Activated T-cell treated with anti-CD3 and anti-CD28 coated beads for 24 hours (primary cell): ENCODE measurements around the gene AKR7A2.

ENCODE experiments used
- DNase-seq: peaks from one replicate; pipeline ENCODE4 v3.0.0-alpha.2; 2020; ENCODE audit warnings: low read depth

The AKR7A2 gene

DNA sequence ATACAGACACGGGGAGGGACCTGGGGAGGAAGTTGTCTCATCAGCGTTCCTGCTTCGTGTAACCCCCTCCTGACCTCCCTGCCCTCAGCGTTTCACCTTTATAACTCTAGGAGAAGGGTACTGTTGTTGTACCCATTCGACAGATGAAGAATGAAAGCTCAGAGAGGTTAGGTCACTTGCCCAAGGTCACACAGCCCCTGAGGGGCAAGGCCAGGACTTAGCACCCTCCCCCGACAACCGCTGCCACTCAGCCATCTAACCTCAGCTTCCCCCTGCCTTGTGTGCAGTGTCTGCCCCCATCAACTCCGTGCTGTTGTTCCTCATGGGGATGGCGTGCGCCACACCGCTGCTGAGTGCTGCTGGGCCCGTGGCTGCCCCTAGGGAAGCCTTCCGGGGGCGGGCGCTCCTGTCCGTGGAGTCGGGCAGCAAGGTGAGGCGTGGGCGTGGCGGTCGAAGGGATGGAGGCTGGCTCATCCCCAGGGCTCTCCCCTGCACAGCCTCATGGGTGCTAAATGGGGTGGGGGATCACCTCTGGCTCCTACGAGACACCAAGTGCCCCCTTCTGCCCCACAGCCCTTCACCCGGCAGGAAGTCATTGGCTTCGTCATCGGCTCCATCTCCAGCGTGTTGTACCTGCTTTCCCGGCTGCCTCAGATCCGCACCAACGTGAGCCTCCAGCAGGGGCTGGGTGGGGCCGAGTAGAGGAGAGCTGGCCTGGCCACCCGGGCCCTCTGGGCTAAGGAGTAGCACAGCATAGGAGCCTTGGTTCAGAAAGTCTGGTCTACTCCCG lies 14.2 kb upstream of the AKR7A2 start:
- no peak for DNase-seq

DNA sequence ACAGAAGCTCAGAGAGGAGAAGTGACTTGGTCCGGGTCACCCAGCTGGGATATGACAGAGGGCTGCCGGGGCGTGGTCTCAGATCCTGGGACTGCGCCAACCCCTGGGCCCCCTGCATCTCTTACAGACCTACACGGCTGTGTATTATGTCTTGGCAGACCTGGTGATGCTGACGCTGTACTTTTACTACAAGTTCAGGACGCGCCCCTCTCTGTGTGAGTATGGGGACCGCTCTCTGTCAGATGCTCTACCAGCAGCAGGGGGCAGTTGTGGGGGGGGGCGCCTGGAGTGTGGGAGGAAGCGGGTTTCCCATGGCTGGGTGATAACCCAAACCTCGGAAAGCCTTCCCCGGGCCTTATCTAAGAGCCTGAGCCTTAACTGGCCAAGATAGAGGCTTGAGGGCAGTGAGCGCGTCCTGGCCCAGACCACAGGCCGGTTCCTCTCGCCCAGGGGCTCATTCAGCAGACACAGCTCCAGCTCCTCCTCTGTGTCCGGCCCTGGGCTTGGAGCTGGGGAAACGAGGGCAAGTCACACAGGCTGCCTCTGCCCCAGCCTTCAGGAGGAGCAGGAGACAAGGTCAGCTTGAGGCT lies 13.5 kb upstream of the AKR7A2 start:
- DNase-seq: no peak

GRCh38 chr1:19324665-19324990 lies 12.7 kb upstream of the AKR7A2 start:
- DNase-seq: no peak

GRCh38 chr1:19323987-19324664 lies 12.2 kb upstream of the AKR7A2 start:
- no peak for DNase-seq

GRCh38 chr1:19322481-19322880 lies 10.5 kb upstream of the AKR7A2 start:
- DNase-seq: no peak

DNA sequence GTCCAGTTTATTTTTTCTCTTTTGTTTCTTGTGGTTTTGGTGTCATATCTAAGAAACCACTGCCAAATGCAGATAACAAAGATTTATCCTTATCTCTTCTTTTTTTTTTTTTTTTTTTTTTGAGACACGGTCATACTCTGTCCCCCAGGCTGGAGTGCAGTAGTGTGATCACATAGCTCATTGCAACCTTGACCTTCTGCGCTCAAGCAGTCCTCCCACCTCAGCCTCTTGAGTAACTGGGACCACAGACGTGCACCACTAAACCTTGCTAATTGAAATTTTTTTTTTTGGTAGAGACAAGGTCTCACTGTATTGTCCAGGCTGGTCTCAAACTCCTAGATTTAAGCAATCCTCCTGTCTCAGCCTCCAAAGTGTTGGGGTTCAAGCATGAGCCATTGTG lies 9.1 kb upstream of the AKR7A2 start:
- no peak for DNase-seq

DNA sequence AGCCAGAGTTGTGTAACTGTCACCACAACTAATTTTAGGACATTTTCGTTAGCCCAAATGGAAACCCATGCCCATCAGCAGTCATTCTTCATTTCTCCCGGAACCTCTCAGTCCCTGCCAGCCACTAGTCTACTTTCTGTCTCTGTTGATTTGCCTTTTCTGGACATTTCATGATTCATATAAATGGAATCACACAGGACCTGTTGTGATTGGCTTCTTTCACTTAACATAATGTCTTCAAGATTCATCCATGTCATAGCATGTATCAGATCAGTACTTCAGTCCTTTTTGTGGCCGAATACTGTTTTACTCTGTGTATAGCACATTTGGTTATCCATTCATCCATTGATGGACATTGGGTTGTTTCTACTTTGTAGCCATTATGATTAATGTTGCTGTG lies 7.3 kb upstream of the AKR7A2 start:
- no peak for DNase-seq

- DNase-seq: no peak
Measured at GRCh38 chr1:19317126-19317910, 5.4 kb upstream of the AKR7A2 start.

GRCh38 chr1:19315378-19316198 lies 3.6 kb upstream of the AKR7A2 start:
- DNase-seq: no peak

DNA sequence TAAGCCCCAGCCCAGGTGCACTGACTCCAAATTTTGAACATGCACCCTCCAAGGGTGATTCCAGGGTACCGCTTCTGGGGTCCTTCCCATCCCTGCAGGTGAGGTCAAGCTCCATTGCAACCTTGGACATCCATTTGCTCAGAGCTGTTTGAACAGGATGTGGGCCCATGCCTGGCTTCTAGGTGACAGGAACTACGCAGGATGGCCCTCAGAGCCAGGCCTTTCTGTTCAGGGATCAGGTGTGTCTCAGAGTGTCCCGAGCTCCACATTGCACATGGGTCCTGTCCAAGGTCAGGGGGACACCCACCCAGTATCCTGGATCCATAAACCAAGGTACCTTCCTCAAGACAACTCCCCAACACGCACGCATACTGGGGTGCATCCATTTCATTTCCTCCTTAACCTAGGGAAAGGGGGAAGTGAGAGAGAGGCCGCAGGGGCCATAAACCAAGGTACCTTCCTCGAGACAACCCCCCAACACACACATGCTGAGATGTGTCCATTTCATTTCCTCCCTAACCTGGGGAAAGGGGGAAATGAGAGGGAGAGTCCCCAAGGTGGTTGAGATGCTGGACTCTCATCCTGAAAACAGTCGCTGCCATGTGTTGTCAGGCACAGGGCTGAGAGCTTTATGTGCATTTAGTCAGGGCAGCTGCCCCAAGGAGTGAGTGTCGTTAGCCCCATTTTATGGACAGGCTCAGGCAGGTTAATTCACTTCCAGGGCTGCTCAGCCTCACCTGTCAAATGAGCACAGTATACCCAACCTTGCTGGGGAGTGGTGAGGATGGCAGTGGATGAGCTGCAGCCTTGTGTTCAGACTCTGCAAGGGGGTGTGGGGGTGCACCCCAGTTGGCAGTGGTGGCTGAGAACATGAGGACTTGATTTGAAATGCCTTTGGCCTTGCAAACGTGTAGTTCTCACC lies 2.3 kb upstream of the AKR7A2 start:
- no peak for DNase-seq

- no peak for DNase-seq
Measured at GRCh38 chr1:19313636-19313959, 1.7 kb upstream of the AKR7A2 start.

- DNase-seq: no peak
Measured at GRCh38 chr1:19312782-19313635, 1.1 kb upstream of the AKR7A2 start.

DNA sequence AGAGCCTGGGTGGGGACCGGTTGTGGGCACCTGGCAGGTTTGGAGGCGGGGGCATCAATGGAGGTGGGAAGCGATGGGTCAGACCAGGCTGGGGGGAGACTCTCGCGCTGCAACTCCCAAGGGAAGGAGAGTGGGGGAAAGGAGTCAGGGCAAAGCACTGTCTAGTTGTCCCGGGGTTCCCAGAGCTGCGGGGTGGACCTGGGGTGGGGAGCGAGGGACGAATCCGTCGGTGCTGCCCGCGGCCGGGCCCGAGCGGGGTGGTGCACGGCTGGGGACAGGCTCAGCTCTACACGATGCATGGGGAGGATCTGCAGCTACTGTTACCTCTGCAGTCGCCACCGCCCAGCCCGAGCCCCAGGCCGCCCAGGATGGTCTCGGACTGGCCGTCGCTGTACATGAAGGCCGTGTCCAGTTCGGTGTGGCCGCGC lies 427 bp downstream of the AKR7A2 start:
- DNase-seq: no peak

DNA sequence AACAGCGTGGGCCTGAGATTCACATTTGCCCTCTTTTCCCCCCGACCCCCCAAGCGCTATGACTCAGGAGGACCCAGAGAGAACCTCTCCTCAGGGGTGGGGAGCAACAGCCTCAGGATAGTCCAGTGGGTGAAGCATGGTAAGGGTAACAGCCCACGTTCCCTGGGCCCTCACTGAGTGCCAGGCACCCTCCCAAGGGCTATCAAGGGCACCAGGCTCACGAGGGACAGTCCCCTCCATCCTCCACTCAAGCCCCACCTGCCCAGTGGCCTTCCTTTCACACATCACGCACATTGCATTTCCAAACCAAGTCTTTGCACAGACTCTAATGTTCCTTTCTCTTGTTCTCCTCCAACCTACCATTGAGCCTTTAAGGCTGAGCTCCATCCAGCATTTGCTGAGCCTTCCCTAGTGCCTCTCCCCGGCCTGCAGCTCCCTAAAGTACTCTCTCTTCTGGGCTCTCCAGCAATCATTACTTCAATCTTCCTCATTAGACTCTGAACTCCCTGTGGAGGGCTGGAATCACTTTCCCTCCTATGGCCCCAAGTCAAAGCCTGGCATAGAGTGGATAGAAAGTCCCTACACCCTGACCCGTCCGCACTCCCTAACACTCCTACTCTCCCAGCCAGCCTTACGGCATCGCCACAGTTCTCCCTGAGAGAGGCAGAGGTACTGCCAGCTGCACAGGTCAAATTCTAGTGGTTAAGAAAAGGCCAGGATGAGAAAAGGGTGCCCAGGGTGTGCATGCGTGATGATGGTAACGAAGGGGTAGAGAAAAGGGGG lies 1.0 kb downstream of the AKR7A2 start:
- no peak for DNase-seq

DNA sequence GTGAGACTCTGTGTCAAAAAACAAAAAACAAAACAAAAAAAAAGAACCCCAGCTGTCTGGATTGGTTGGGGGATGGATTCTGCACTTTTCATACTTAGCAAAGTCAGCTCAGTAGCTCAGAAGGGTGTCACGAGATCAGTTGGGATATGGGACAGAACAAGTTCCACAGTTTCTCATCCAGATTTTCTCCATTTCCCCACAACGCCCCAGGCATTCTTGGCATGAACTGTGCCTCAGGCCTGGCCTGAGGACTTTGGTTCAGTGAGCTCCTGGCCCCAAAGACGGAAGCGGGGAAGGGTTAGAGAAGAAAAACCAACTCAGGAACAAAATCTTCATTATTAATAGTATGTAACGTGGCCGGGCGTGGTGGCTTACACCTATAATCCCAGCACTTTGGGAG lies 1.9 kb downstream of the AKR7A2 start:
- no peak for DNase-seq

- DNase-seq: no peak
Measured at GRCh38 chr1:19309123-19309813, 2.7 kb downstream of the AKR7A2 start.

DNA sequence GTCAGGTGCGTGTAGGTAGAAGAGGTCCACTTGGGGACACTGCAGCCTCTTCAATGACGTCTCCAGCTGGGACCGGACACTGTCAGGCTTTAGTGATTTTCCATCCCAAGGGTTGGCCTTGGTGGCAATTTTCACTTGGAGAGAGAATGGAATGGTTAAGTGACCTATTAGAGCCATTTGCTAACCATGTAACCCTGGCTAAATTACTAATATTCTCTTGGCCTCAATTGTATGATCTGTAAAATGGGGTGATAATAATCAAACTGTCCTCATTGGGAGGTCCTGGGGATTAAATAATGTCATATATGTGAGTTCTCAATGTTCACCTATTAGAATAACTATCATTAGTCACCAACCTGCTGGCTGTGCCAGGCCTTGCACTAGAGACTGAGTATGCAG lies 3.4 kb downstream of the AKR7A2 start:
- no peak for DNase-seq

DNA sequence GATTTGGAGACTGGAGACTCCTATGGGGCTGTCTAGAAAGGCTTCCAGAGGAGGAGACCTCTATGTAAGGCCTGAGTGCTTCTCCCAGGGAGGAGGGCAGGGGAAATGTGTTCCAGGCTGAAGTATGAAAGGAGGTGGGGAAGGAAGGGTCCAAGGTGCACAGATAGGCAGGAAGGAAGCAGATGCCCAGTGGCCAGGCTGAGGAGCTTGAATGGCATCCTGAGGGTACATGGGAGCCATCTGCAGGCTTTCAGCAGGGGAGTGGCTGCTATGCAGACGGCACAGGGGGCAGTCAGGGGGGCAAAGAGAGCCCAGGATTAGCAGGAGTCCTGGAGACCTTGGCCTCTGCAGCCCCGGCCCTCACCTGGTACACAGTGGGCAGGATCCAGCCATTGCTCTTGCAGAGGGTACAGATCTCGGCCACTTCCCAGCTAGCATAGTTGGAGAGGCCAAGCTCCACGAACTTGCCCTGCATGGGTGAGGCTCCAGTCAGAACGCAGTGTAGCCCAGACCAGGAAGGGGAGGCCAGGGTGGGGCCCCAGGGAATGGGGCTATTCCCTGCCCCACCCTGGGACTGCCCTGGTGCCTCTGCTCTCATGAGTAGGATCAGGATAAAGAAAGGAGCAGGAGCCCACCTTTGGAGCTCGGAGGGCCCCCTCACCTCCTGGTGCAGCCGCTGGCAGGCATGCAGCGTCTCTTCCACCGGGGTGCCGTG lies 4.0 kb downstream of the AKR7A2 start:
- no peak for DNase-seq
